GM12878 (cell line): Measurements from ENCODE around the gene USP31. TPM values are rescaled to one million over a fixed set of nuclear protein-coding genes. Genes with fewer than 3 reads are reported as not detected.

Experiments
- ATAC-seq: fragments of 200-7000 bp; cut with Tn5 transposase; 3 replicates; pipeline ENCODE4 v1.9.1; 2020; ENCODE audit warnings: mild to moderate bottlenecking, moderate library complexity
- BruUV-seq: library from RNA; stranded (reverse); fragments of 400-500 nt; replicated peaks from 2 replicates; lab custom pipeline; 2021; lab: Mats Ljungman, UMichigan
- CTCF ChIA-PET: fragments of 300-600 bp; sonication (Branson Sonifier 250); formaldehyde crosslinking; extraction: SDS; loops from one replicate; lab custom pipeline; 2021; ENCODE audit warnings: inconsistent platforms; lab: Yijun Ruan, JAX
- POLR2A ChIA-PET: fragments of 350-600 bp; formaldehyde crosslinking; extraction: SDS; loops from one replicate; lab custom pipeline; 2021; ENCODE audit warnings: inconsistent platforms; lab: Charles Lee
- RAD21 ChIA-PET: fragments of 300-600 bp; sonication (Branson Sonifier 250); formaldehyde crosslinking; loops from one replicate; lab custom pipeline; 2023; ENCODE audit warnings: antibody characterized with exemption; ENCODE audit not compliant: unreplicated experiment; lab: Charles Lee
- SMC1A ChIA-PET: fragments of 300-600 bp; sonication (Branson Sonifier 250); formaldehyde crosslinking; loops from one replicate; lab custom pipeline; 2023; ENCODE audit not compliant: unreplicated experiment, uncharacterized antibody; lab: Charles Lee
- DNase-seq: peaks from one replicate; pipeline ENCODE4 v3.0.0-alpha.2; 2011; ENCODE audit warnings: low read depth, low spot score
- FAIRE-seq: peaks from 3 replicates; lab custom pipeline; 2011; peaks lifted over from hg19 to GRCh38; lab: Jason Lieb, UNC
- H2AFZ ChIP-seq: 2 replicates; pipeline ENCODE4 v1.6.0; 2011; ENCODE audit warnings: low read depth, low read length, control low read depth; ENCODE audit not compliant: control insufficient read depth
- H3K27ac ChIP-seq: 2 replicates; pipeline ENCODE4 v1.5.1; 2011; ENCODE audit warnings: control low read depth; ENCODE audit not compliant: control insufficient read depth, insufficient read depth
- H3K27me3 ChIP-seq, 2 experiments: replicated peaks in 1 of 2; 2 replicates each; pipeline versions ENCODE4 v1.6.0 to v1.6.1; 2011; ENCODE audit warnings: low read length in 1 of 2; ENCODE audit not compliant: control insufficient read depth in 2 of 2, insufficient read depth in 2 of 2
- H3K36me3 ChIP-seq, 2 experiments: 2 replicates each; pipeline ENCODE4 v1.5.1; 2011; ENCODE audit warnings: low read length in 1 of 2; ENCODE audit not compliant: control insufficient read depth in 2 of 2, insufficient read depth in 2 of 2
- H3K4me1 ChIP-seq: 2 replicates; pipeline ENCODE4 v1.6.1; 2011; ENCODE audit warnings: mild to moderate bottlenecking, low read length, moderate library complexity, mixed read lengths; ENCODE audit not compliant: control insufficient read depth, insufficient read depth
- H3K4me2 ChIP-seq: 2 replicates; pipeline ENCODE4 v1.6.0; 2011; ENCODE audit warnings: control low read depth; ENCODE audit not compliant: control insufficient read depth, insufficient read depth
- H3K4me3 ChIP-seq: fragments of 200-600 bp; sonication (generic); 2 replicates; pipeline ENCODE4 v1.5.1; 2016
- H3K79me2 ChIP-seq: 2 replicates; pipeline ENCODE4 v1.6.0; 2011; ENCODE audit warnings: low read length; ENCODE audit not compliant: control insufficient read depth, insufficient read depth
- H3K9ac ChIP-seq: 2 replicates; pipeline ENCODE4 v1.8.0; 2011; ENCODE audit warnings: low read length, control low read depth, mixed read lengths; ENCODE audit not compliant: control insufficient read depth, insufficient read depth
- H3K9me3 ChIP-seq: replicated peaks from 3 replicates; pipeline ENCODE4 v1.5.1; 2011; ENCODE audit warnings: mild to moderate bottlenecking, low read length; ENCODE audit not compliant: control insufficient read depth, insufficient read depth
- H4K20me1 ChIP-seq: 2 replicates; pipeline ENCODE4 v1.6.0; 2011; ENCODE audit not compliant: control insufficient read depth, insufficient read depth
- CBFB ChIP-seq: IDR thresholded peaks from 2 replicates; pipeline ENCODE4 v1.6.1; 2016; ENCODE audit warnings: antibody characterized with exemption, low read depth
- EGR1 ChIP-seq, 2 experiments: IDR thresholded peaks; 1 replicate in 1 of 2; 2 replicates in 1 of 2; pipeline ENCODE4 v1.6.1; 2011 to 2012; ENCODE audit warnings: low read depth in 2 of 2, low read length in 2 of 2, borderline replicate concordance in 1 of 2, mild to moderate bottlenecking in 1 of 2, moderate library complexity in 1 of 2
- FOXM1 ChIP-seq: IDR thresholded peaks from 2 replicates; pipeline ENCODE4 v1.6.1; 2012; ENCODE audit warnings: low read depth, mild to moderate bottlenecking, inconsistent platforms, low read length, moderate library complexity
- GATAD2B ChIP-seq: fragments of 450-650 bp; conservative IDR thresholded peaks from 2 replicates; pipeline ENCODE4 v1.6.1; 2017; ENCODE audit warnings: low read depth, mild to moderate bottlenecking, moderate library complexity
- IKZF2 ChIP-seq, 2 experiments: fragments of 450-650 bp; IDR thresholded peaks; 2 replicates each; pipeline ENCODE4 v1.6.1; 2017; ENCODE audit warnings: mild to moderate bottlenecking in 2 of 2, moderate library complexity in 2 of 2
- KDM1A ChIP-seq: fragments of 200-600 bp; sonication (generic); IDR thresholded peaks from 2 replicates; pipeline ENCODE4 v1.6.1; 2016; ENCODE audit warnings: borderline replicate concordance
- MXI1 ChIP-seq: fragments of 150-350 bp; IDR thresholded peaks from 2 replicates; pipeline ENCODE4 v1.6.1; 2011; ENCODE audit warnings: low read depth, mild to moderate bottlenecking, inconsistent platforms, low read length, improper control_type of control experiment
- NR2F1 ChIP-seq: fragments of 450-650 bp; conservative IDR thresholded peaks from 2 replicates; pipeline ENCODE4 v1.6.1; 2017; ENCODE audit warnings: mild to moderate bottlenecking
- PAX5 ChIP-seq: IDR thresholded peaks from 2 replicates; pipeline ENCODE4 v1.6.1; 2011; ENCODE audit warnings: low read depth, low read length, borderline replicate concordance
- STAT1 ChIP-seq: fragments of 450-650 bp; conservative IDR thresholded peaks from 2 replicates; pipeline ENCODE4 v1.6.1; 2014; ENCODE audit warnings: antibody characterized with exemption, mild to moderate bottlenecking
- ZSCAN29 ChIP-seq: fragments of 450-650 bp; IDR thresholded peaks from 2 replicates; pipeline ENCODE4 v1.6.1; 2017; ENCODE audit warnings: mild to moderate bottlenecking, moderate library complexity
- WGBS: methylation state at CpG from one replicate; pipeline ENCODE4 v1.1.6; 2016; ENCODE audit warnings: low lambda C conversion rate; ENCODE audit not compliant: insufficient replicate concordance, insufficient coverage; ENCODE audit errors: missing lambda C conversion rate; 5-methylcytosine and 5-hydroxymethylcytosine counted together
- in situ Hi-C: fragments of 300-500 bp; cut with MboI; formaldehyde crosslinking; loops from 9 replicates; pipeline ENCODE4 v1.14.3; 2018; ENCODE audit warnings: mixed read lengths
- intact Hi-C: fragments of 100-400 bp; cut with micrococcal nuclease; formaldehyde crosslinking; loops from one replicate; pipeline ENCODE4 v1.14.2; 2022; ENCODE audit not compliant: unreplicated experiment
- polyA plus RNA-seq, 11 experiments: library from polyadenylated mRNA; depleted of rRNA in 4 of 11; unstranded in 6 of 11; stranded (reverse) in 5 of 11; fragments of >200 nt; fragmentation: Nextera tagmentation in 4 of 11; fragmentation: Illumina TruSeq in 1 of 11; extraction: Ambion mirVana in 4 of 11; extraction: Trizol in 1 of 11; gene quantifications; 1 replicate in 1 of 11; 2 replicates in 10 of 11; pipeline versions ENCODE4 v1.2.1 to v1.2.3, GENCODE V29; 2011 to 2016; ENCODE audit warnings: inconsistent platforms in 2 of 11, missing spikeins in 2 of 11, low read depth in 1 of 11
- total RNA-seq, 4 experiments: library from RNA; depleted of rRNA in 3 of 4; stranded (reverse); fragments of >200 nt in 3 of 4; fragmentation: Illumina TruSeq in 1 of 4; extraction: Trizol in 1 of 4; gene quantifications; 2 replicates each; pipeline versions ENCODE4 v1.2.1 to v1.2.3, GENCODE V29; 2013 to 2021
- TF ChIP-seq, protein P1 (sequence below): fragments of 450-650 bp; IDR thresholded peaks from 2 replicates; pipeline ENCODE4 v1.6.1; 2016; ENCODE audit warnings: mild to moderate bottlenecking, moderate library complexity, borderline replicate concordance

The USP31 gene
- total and polyA plus RNA-seq, 10 of the 15 experiments (the other 5 are each of a cell fraction or from before 2014, with no cell fraction given) = 0.87 to 6.5 (median 3.2) TPM

- Histone ChIP-seq H3K4me3 (no peak overlapping the region), H3K9me3 (no peaks in the 10 kb centered on the region), H3K79me2 (no peaks in the 10 kb centered on the region), H3K27ac (no peak overlapping the region), H3K27me3 (no peaks in the 10 kb centered on the region), H4K20me1 (no peaks in the 10 kb centered on the region), H3K9ac (no peak overlapping the region), H3K4me1 (no peaks in the 10 kb centered on the region), H2AFZ (no peak overlapping the region), H3K4me2 (no peak overlapping the region), H3K36me3 (peaks cover 0 to 11% of the 10 kb centered on the region in 2 experiments; a peak in 3 of 4 replicates)
- intact Hi-C loops = no loop called here
- ChIA-PET POLR2A (no interaction called here), CTCF (interaction anchor here (1.0 to 1.3 kb wide), 2 partner anchors 10 to 1415 kb away, joined by 3 read pairs; no protein-coding TSS in a partner anchor), RAD21 (no interaction called here), SMC1A (interaction anchor here (1.4 kb wide), 1 partner anchor 10 kb away, joined by 4 read pairs; no protein-coding TSS in a partner anchor)
- TF ChIP-seq KDM1A (no peak), MXI1 (no peak), ZSCAN29 (no peak), CBFB (no peak), PAX5 (no peak), EGR1 (IDR thresholded peaks at IDR 0.05; ENCODE audit: borderline replicate concordance in 1 of 2, low read depth in 2 of 2, low read length in 2 of 2) (no peak), NR2F1 (no peak), FOXM1 (no peak), GATAD2B (no peak), IKZF2 (IDR thresholded peaks at IDR 0.05) (no peak), STAT1 (no peak)
- TF ChIP-seq, protein P1, sequence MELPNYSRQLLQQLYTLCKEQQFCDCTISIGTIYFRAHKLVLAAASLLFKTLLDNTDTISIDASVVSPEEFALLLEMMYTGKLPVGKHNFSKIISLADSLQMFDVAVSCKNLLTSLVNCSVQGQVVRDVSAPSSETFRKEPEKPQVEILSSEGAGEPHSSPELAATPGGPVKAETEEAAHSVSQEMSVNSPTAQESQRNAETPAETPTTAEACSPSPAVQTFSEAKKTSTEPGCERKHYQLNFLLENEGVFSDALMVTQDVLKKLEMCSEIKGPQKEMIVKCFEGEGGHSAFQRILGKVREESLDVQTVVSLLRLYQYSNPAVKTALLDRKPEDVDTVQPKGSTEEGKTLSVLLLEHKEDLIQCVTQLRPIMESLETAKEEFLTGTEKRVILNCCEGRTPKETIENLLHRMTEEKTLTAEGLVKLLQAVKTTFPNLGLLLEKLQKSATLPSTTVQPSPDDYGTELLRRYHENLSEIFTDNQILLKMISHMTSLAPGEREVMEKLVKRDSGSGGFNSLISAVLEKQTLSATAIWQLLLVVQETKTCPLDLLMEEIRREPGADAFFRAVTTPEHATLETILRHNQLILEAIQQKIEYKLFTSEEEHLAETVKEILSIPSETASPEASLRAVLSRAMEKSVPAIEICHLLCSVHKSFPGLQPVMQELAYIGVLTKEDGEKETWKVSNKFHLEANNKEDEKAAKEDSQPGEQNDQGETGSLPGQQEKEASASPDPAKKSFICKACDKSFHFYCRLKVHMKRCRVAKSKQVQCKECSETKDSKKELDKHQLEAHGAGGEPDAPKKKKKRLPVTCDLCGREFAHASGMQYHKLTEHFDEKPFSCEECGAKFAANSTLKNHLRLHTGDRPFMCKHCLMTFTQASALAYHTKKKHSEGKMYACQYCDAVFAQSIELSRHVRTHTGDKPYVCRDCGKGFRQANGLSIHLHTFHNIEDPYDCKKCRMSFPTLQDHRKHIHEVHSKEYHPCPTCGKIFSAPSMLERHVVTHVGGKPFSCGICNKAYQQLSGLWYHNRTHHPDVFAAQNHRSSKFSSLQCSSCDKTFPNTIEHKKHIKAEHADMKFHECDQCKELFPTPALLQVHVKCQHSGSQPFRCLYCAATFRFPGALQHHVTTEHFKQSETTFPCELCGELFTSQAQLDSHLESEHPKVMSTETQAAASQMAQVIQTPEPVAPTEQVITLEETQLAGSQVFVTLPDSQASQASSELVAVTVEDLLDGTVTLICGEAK = no peak
- DNase-seq (no peak), ATAC-seq (no peak), FAIRE-seq (no peak)
- no TSS peak for BruUV-seq
- in situ Hi-C loops = no loop called here
- 90% methylated on average over 13 of the region's 13 CpGs for WGBS
Observed at GRCh38 chr16:23072084-23072599, 77.1 kb downstream of the USP31 start.
